Measurements from ENCODE around the gene FCER2. TPM values are rescaled to one million over a fixed set of nuclear protein-coding genes. Genes with fewer than 3 reads are reported as not detected.

The FCER2 gene
- total RNA-seq, 6 experiments from 2014 or later, result not detected

DNA sequence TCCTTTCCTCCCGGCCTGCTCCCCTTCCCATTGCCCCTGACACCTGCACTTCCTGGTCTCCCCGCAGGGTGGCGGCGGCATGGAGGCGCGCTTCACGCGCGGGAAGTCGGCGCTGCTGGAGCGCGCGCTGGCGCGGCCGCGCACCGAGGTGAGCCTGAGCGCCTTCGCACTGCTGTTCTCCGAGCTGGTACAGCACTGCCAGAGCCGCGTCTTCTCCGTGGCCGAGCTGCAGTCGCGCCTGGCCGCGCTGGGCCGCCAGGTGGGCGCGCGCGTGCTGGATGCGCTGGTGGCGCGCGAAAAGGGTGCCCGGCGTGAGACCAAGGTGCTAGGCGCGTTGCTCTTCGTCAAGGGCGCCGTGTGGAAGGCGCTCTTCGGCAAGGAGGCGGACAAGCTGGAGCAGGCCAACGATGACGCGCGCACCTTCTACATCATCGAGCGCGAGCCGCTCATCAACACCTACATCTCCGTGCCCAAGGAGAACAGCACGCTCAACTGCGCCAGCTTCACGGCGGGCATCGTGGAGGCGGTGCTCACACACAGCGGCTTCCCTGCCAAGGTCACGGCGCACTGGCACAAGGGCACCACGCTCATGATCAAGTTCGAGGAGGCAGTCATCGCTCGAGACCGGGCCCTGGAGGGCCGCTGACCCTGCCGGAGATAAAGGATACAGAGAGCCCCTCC is 19.6 kb downstream of the FCER2 start:
- peak overlapping the region; percentile 89 for H3K4me3 Mint-ChIP-seq

DNA sequence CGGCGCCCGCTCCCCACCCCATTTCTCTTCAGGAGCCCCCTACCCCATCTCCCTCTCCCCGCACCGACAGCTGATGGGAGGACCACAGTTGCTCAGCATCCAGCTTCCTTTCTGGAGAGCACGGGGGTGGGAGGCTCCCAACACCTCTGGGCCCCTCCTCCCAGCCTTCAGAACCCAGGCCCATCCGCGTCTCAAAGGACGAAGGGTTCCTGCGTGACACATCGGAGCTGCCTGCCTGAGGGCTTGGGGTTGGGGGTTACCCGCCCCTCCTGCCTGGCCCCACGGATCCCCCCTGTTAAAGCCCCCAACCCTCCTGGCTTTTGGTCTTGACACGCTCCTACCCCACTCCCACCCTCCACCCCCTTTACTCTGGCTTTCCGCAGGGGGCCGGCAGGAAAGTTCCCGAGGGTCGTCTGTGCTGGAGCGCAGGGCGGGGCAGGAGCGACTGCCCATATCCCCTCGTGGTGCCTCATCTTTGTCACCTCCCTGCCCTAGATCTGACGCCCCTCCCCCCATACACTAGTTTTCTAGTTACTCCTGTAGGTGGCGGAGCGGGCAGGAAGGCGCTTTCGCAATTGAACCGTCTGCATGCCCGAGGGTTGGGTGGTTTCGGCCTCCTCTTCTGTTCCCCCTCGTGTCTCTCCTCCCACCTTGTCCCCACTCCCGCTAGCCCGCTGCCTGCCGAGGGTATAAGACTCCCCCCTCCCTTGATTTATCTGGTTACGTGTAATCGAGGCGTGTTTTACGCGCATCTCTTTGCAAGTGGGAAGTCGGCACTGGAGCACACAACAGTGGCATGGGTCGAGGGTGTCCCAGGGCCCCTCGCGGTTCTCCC is 20.4 kb downstream of the FCER2 start:
- H3K9me3 Mint-ChIP-seq, result no peaks in the 10 kb centered on the region
- peak; percentile 55 for DNase-seq
- H3K36me3 Mint-ChIP-seq (ENCODE audit: low read depth), result peaks cover 5% of the 10 kb centered on the region; the same call in 1 of the 2 replicates
- peak overlapping the region; percentile 80 for H3K27ac Mint-ChIP-seq
- peaks cover 14% of the 10 kb centered on the region for H3K4me1 Mint-ChIP-seq (ENCODE audit: low read depth)
- H3K27me3 Mint-ChIP-seq (ENCODE audit: insufficient read depth), result peaks cover 13% of the 10 kb centered on the region
- H3K4me3 Mint-ChIP-seq, result peak overlapping the region; percentile 89
- TF ChIP-seq, protein P1, sequence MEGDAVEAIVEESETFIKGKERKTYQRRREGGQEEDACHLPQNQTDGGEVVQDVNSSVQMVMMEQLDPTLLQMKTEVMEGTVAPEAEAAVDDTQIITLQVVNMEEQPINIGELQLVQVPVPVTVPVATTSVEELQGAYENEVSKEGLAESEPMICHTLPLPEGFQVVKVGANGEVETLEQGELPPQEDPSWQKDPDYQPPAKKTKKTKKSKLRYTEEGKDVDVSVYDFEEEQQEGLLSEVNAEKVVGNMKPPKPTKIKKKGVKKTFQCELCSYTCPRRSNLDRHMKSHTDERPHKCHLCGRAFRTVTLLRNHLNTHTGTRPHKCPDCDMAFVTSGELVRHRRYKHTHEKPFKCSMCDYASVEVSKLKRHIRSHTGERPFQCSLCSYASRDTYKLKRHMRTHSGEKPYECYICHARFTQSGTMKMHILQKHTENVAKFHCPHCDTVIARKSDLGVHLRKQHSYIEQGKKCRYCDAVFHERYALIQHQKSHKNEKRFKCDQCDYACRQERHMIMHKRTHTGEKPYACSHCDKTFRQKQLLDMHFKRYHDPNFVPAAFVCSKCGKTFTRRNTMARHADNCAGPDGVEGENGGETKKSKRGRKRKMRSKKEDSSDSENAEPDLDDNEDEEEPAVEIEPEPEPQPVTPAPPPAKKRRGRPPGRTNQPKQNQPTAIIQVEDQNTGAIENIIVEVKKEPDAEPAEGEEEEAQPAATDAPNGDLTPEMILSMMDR (IDR thresholded peaks at IDR 0.05), result peak; percentile 73

More for the DNA sequence above, 19.6 kb downstream of the FCER2 start:
- DNase-seq, result no peak
- peaks cover 6% of the 10 kb centered on the region for H3K27me3 Mint-ChIP-seq (ENCODE audit: insufficient read depth)
- TF ChIP-seq, protein P1 (IDR thresholded peaks at IDR 0.05), result peak; percentile 38; the same call in 1 of the 2 replicates
- H3K4me1 Mint-ChIP-seq (ENCODE audit: low read depth), result peaks cover 14% of the 10 kb centered on the region
- H3K27ac Mint-ChIP-seq, result peak overlapping the region; percentile 80; the same call in 1 of the 2 replicates
- H3K9me3 Mint-ChIP-seq, result no peaks in the 10 kb centered on the region
- H3K36me3 Mint-ChIP-seq (ENCODE audit: low read depth), result peaks cover 5% of the 10 kb centered on the region; the same call in 1 of the 2 replicates

DNA sequence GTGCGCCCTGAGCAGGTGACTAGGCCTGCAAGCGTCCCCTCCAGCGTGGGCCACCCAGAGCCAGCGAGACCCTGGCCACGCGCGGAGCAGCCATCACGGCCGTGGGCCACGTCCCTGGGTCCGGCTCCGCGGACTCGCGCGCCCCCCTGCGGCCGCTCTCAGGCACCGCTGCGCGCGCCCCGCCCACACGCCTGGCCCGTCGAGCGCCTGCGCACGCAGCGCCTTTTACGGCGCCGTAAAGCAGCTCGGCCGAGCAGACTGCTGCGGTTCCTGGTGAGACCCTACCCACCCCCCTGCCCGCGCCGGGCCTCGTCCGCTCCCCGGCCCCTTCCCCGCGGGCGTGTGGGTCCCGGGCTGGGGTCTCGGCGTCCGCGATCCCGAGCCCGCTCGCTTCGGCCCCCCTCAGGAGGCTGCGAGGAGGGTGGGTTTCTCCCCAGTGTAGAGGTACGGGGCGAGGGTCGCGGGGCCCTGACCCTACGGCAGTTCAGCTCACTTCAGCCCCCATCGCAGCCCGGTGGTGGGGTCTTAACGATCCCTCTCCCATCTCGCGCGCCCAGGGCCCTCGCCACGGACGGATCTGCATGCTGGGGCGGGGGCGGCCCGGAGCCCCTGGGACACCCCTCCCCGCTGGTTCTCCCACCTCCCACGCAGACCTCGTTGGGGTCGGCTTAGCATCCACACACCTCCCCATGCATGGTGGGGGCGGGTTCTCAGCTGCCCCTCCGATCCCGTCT is 21.2 kb downstream of the FCER2 start, which contains the start of gene TRAPPC5:
TSS of gene TRAPPC5 (plus strand) at position 228 of the 734 bp plus-strand sequence. CDS start 1,421 bp downstream, outside the sequence.
- Mint-ChIP-seq H3K27me3 (ENCODE audit: insufficient read depth) (peaks cover 15% of the 10 kb centered on the region), H3K9me3 (no peaks in the 10 kb centered on the region), H3K4me3 (peak within 1 kb of the TSS; percentile 89), H3K27ac (peak within 1 kb of the TSS; percentile 80), H3K36me3 (ENCODE audit: low read depth) (peaks cover 5% of the 10 kb centered on the region; the same call in 1 of the 2 replicates), H3K4me1 (ENCODE audit: low read depth) (peaks cover 13% of the 10 kb centered on the region)
- peak; percentile 61 for DNase-seq
- TF ChIP-seq, protein P1 (IDR thresholded peaks at IDR 0.05), result peak; percentile 96

DNA sequence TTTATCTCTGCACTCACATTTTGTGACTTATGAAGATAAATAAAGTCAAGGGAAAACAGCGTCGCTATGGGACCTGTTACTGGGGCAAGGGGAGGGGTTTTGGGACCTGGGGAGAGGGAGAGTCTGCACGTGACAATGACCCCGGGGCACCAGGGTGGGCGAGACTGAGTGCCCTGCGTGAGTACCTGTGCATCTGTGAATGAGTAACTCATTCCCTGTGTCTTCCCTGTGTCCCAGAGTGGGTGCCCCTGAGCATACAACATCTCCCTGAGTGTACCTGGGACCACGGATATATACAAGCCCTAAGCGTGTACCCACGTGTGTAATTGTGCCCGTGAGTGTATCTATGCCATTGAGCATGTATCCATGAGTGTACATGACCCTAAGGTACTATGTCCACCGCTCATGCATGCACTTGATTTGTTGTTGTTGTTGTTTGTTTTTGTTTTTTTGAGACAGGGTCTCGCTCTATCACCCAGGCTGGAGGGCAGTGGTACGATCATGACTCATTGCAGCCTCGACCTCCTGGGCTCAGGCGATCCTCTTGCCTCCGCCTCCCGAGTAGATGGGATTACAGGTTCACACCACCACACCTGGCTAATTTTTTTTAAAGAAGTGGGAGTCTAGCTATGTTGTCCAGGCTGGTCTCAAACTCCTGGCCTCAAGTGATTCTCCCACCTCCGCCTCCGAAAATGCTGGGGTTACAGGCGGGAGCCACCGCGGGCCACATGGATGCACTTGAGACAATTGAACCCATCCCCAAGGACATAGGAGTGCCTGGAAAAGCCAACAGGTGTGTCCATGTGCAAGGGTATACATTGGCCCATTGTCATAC is 21.9 kb downstream of the FCER2 start:
- peaks cover 6% of the 10 kb centered on the region; the same call in 1 of the 2 replicates for H3K4me1 Mint-ChIP-seq (ENCODE audit: low read depth)
- no peak overlapping the region for H3K27ac Mint-ChIP-seq
- peaks cover 15% of the 10 kb centered on the region for H3K27me3 Mint-ChIP-seq (ENCODE audit: insufficient read depth)
- H3K36me3 Mint-ChIP-seq (ENCODE audit: low read depth), result peaks cover 5% of the 10 kb centered on the region; the same call in 1 of the 2 replicates
- H3K4me3 Mint-ChIP-seq, result peak overlapping the region; percentile 66
- TF ChIP-seq, protein P1 (IDR thresholded peaks at IDR 0.05), result no peak
- no peak for DNase-seq
- no peaks in the 10 kb centered on the region for H3K9me3 Mint-ChIP-seq
